B cell (primary cell): ENCODE measurements around the gene SLC4A11. TPM values are rescaled to one million over a fixed set of nuclear protein-coding genes. Genes with fewer than 3 reads are reported as not detected.
A peak's percentile ranks its signal among the peaks of the same experiment; 100 is the strongest.

Source experiments
- ATAC-seq: fragments of 200-7000 bp; cut with Tn5 transposase; one replicate; pipeline ENCODE4 v1.10.0; 2021; ENCODE audit warnings: low read depth, mild to moderate bottlenecking, moderate number of reproducible peaks, moderate library complexity
- CTCF ChIA-PET: fragments of 350-600 bp; sonication (Branson Sonifier 250); formaldehyde crosslinking; loops from one replicate; lab custom pipeline; 2021; ENCODE audit warnings: antibody characterized with exemption, inconsistent platforms; lab: Charles Lee
- POLR2A ChIA-PET: fragments of 350-600 bp; sonication (Branson Sonifier 250); formaldehyde crosslinking; loops from one replicate; lab custom pipeline; 2021; ENCODE audit warnings: antibody characterized with exemption; lab: Charles Lee
- DNase-seq: peaks from one replicate; pipeline ENCODE4 v3.0.0; 2013
- H2AFZ ChIP-seq: 2 replicates; pipeline ENCODE4 v1.6.1; 2012; ENCODE audit warnings: mild to moderate bottlenecking, low read depth, low read length; ENCODE audit not compliant: insufficient read depth, poor library complexity, severe bottlenecking
- H3K27ac ChIP-seq, 2 donors: 1 replicate in 1 of 2; 2 replicates in 1 of 2; pipeline ENCODE4 v1.5.1; 2012 to 2013; ENCODE audit warnings: low read length in 2 of 2, mild to moderate bottlenecking in 2 of 2, moderate library complexity in 1 of 2
- H3K27me3 ChIP-seq, 4 experiments: fragments of 200-600 bp in 1 of 4; sonication (generic) in 1 of 4; replicated peaks in 1 of 4; 1 replicate in 2 of 4; 2 replicates in 2 of 4; pipeline versions ENCODE4 v1.6.1 to v1.7.0; 2013 to 2016; ENCODE audit warnings: low read length in 3 of 4, mild to moderate bottlenecking in 2 of 4, mixed read lengths in 1 of 4, moderate library complexity in 1 of 4; ENCODE audit not compliant: insufficient read depth in 4 of 4, control insufficient read depth in 3 of 4; ENCODE audit errors: control extremely low read depth in 1 of 4
- H3K36me3 ChIP-seq, 2 experiments: replicated peaks in 1 of 2; 1 replicate in 1 of 2; 2 replicates in 1 of 2; pipeline versions ENCODE4 v1.6.1 to v1.7.1; 2013; ENCODE audit warnings: low read length in 1 of 2; ENCODE audit not compliant: insufficient read depth in 2 of 2, control insufficient read depth in 1 of 2; ENCODE audit errors: control extremely low read depth in 1 of 2, extremely low read depth in 1 of 2
- H3K4me1 ChIP-seq, 2 donors: fragments of 200-600 bp in 1 of 2; sonication (generic) in 1 of 2; 1 replicate in 1 of 2; 2 replicates in 1 of 2; pipeline versions ENCODE4 v1.5.1 to v1.6.1; 2013 to 2017; ENCODE audit warnings: low read length in 2 of 2; ENCODE audit not compliant: control insufficient read depth in 2 of 2, insufficient read depth in 2 of 2
- H3K4me2 ChIP-seq: replicated peaks from 2 replicates; pipeline ENCODE3; 2012; ENCODE audit warnings: mild to moderate bottlenecking, low read depth, low read length; ENCODE audit not compliant: poor library complexity, severe bottlenecking
- H3K4me3 ChIP-seq, 5 experiments: fragments of 200-600 bp in 1 of 5; sonication (generic) in 1 of 5; 1 replicate in 3 of 5; 2 replicates in 2 of 5; pipeline versions ENCODE4 v1.5.1 to v1.7.0; 2011 to 2016; ENCODE audit warnings: low read length in 4 of 5, mild to moderate bottlenecking in 4 of 5, low read depth in 2 of 5, control low read depth in 1 of 5, moderate library complexity in 1 of 5; ENCODE audit not compliant: insufficient read depth in 1 of 5; ENCODE audit errors: control extremely low read depth in 1 of 5, extremely low read depth in 1 of 5
- H3K79me2 ChIP-seq: fragments of 200-600 bp; sonication (generic); one replicate; pipeline ENCODE4 v1.6.0; 2016; ENCODE audit warnings: low read length; ENCODE audit not compliant: control insufficient read depth, insufficient read depth
- H3K9ac ChIP-seq: fragments of 200-600 bp; sonication (generic); 2 replicates; pipeline ENCODE4 v1.6.1; 2017; ENCODE audit warnings: mild to moderate bottlenecking, low read length, moderate library complexity
- H3K9me3 ChIP-seq, 3 donors: one replicate each; pipeline versions ENCODE4 v1.6.1 to v1.7.1; 2013; ENCODE audit warnings: low read length in 2 of 3; ENCODE audit not compliant: control insufficient read depth in 2 of 3, insufficient read depth in 1 of 3; ENCODE audit errors: control extremely low read depth in 1 of 3
- H4K20me1 ChIP-seq: 2 replicates; pipeline ENCODE4 v1.6.0; 2012; ENCODE audit warnings: mild to moderate bottlenecking, low read length; ENCODE audit not compliant: insufficient read depth, control insufficient read depth, poor library complexity, severe bottlenecking
- H3K27ac Mint-ChIP-seq: one replicate; pipeline ENCODE4 v1.8.0; 2021; ENCODE audit warnings: mixed read lengths
- H3K27me3 Mint-ChIP-seq: one replicate; pipeline ENCODE4 v1.8.0; 2021; ENCODE audit warnings: mixed read lengths
- H3K4me1 Mint-ChIP-seq: one replicate; pipeline ENCODE4 v1.8.0; 2021; ENCODE audit warnings: mixed read lengths
- H3K4me3 Mint-ChIP-seq: one replicate; pipeline ENCODE4 v1.8.0; 2021; ENCODE audit warnings: mixed read lengths
- H3K9me3 Mint-ChIP-seq: one replicate; pipeline ENCODE4 v1.8.0; 2022; ENCODE audit warnings: mixed read lengths; ENCODE audit not compliant: insufficient read depth
- EZH2 ChIP-seq: IDR thresholded peaks from 2 replicates; pipeline ENCODE4 v1.6.1; 2012; ENCODE audit warnings: borderline replicate concordance, low read depth, mild to moderate bottlenecking, moderate library complexity, low read length; ENCODE audit not compliant: insufficient read depth, poor library complexity, severe bottlenecking
- WGBS: methylation state at CpG from one replicate; pipeline ENCODE4 v1.1.5; 2013; ENCODE audit warnings: missing lambda C conversion rate; ENCODE audit not compliant: insufficient coverage; 5-methylcytosine and 5-hydroxymethylcytosine counted together
- intact Hi-C: fragments of 100-400 bp; cut with micrococcal nuclease; formaldehyde crosslinking; loops from one replicate; pipeline ENCODE4 v1.10.0; 2022
- polyA plus RNA-seq: library from polyadenylated mRNA; depleted of rRNA; stranded (reverse); fragments of >200 nt; gene quantifications from 2 replicates; pipeline ENCODE4 v1.2.3, GENCODE V29; 2012
- total RNA-seq, 2 donors: library from RNA; stranded (reverse); fragments of 120-200 nt in 1 of 2; gene quantifications; 1 replicate in 1 of 2; 2 replicates in 1 of 2; pipeline versions ENCODE4 v1.2.3 to v1.2.4, GENCODE V29; 2013 to 2022
- TF ChIP-seq, protein P1 (sequence below): fragments of 200-600 bp; IDR thresholded peaks from one replicate; pipeline ENCODE4 v1.8.0; 2022; ENCODE audit warnings: antibody characterized with exemption, mild to moderate bottlenecking

SLC4A11 gene
- total and polyA plus RNA-seq, 2 donors (not counting 1 experiment from before 2014, with no cell fraction given) = 0.85 to 1.6 TPM

DNA sequence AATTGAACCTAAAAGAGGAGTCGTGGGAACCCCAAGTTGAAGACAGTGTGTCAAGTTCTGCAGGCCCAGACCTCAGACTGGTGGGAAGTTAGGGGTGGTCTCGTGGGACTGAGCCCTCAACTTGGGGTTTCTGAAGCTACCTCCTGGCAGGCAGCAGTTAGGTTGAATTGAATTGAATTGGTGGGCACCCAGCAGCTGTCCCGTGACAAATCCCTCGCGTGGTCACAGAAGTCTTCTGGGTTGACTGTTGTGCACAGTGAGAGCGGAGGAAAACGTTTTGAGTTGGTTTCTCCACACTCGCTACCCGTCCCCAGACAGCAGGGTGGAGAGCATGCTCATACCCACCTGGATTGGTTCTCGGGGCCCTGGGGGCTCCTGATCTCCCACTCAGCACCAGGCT, 12.9 kb downstream of the SLC4A11 start:
- H3K4me3 Mint-ChIP-seq = no peak overlapping the region
- no peak overlapping the region for H3K4me2 ChIP-seq

DNA sequence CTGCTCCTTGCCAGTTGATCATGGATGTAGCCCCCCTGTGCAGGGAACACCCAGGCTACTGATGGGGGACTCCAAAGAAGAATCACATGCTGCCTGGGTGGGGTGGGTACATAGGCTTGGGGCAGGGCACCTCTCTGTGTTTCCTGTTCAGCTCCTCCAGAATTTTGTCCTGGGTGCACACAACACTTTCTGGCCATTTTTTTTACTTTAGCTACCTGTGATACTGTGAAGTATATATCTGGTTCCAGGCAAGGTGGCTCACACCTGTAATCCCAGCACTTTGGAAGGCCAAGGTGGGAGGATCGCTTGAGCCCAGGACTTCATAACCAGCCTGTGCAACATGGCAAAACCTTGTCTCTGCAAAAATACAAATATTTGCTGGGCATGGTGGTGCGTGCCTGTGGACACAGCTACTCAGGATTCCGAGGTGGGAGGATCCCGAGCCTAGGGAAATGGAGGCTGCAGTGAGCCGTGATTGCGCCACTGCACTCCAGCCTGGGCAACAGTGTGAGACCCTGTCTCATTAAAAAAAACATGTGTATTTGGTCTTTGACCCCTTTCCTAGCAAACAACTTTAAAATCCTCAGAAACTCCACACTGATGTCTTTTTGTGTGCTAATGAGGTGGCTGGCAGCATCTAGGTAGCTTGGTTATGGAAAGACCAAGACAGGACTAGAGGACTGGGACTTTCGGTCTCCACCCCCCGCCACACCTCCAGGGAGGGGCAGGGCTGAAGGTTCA, 14.1 kb downstream of the SLC4A11 start:
- H3K27ac Mint-ChIP-seq = peak overlapping the region; percentile 67
- TF ChIP-seq, protein P1, sequence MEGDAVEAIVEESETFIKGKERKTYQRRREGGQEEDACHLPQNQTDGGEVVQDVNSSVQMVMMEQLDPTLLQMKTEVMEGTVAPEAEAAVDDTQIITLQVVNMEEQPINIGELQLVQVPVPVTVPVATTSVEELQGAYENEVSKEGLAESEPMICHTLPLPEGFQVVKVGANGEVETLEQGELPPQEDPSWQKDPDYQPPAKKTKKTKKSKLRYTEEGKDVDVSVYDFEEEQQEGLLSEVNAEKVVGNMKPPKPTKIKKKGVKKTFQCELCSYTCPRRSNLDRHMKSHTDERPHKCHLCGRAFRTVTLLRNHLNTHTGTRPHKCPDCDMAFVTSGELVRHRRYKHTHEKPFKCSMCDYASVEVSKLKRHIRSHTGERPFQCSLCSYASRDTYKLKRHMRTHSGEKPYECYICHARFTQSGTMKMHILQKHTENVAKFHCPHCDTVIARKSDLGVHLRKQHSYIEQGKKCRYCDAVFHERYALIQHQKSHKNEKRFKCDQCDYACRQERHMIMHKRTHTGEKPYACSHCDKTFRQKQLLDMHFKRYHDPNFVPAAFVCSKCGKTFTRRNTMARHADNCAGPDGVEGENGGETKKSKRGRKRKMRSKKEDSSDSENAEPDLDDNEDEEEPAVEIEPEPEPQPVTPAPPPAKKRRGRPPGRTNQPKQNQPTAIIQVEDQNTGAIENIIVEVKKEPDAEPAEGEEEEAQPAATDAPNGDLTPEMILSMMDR = no peak
- no peak for TF ChIP-seq EZH2
- no peaks in the 10 kb centered on the region for H3K27me3 ChIP-seq
- no peak overlapping the region for H3K27ac ChIP-seq
- H2AFZ ChIP-seq = no peak overlapping the region
- H3K4me3 Mint-ChIP-seq = no peak overlapping the region
- intact Hi-C loops = no loop called here
- POLR2A ChIA-PET = interaction anchor here (0.8 to 2.5 kb wide), 2 partner anchors 14 to 15 kb away, joined by 3 to 9 read pairs; partner anchors contain the start of gene ITPA
- peaks cover 20 to 27% of the 10 kb centered on the region in 2 donors for H3K4me1 ChIP-seq
- CTCF ChIA-PET = no interaction called here
- ATAC-seq (no peak), DNase-seq (no peak)
- H3K27me3 Mint-ChIP-seq = no peaks in the 10 kb centered on the region
- no peak overlapping the region for H3K4me3 ChIP-seq
- H3K36me3 ChIP-seq = peaks cover 0 to 13% of the 10 kb centered on the region in 2 experiments
- no peak overlapping the region for H3K4me2 ChIP-seq
- no peaks in the 10 kb centered on the region for H4K20me1 ChIP-seq
- peaks cover 26% of the 10 kb centered on the region for H3K4me1 Mint-ChIP-seq
- no peaks in the 10 kb centered on the region for H3K79me2 ChIP-seq
- no peak overlapping the region for H3K9ac ChIP-seq
- H3K9me3 ChIP-seq = no peaks in the 10 kb centered on the region
- no peaks in the 10 kb centered on the region for H3K9me3 Mint-ChIP-seq
- 98% methylated on average over 4 of the region's 8 CpGs for WGBS

More for the DNA sequence above, 12.9 kb downstream of the SLC4A11 start:
- intact Hi-C loops = no loop called here
- H3K27ac ChIP-seq = no peak overlapping the region
- H3K36me3 ChIP-seq = peaks cover 0 to 8% of the 10 kb centered on the region in 2 experiments
- DNase-seq (no peak), ATAC-seq (no peak)
- H3K79me2 ChIP-seq = no peaks in the 10 kb centered on the region
- H4K20me1 ChIP-seq = no peaks in the 10 kb centered on the region
- ChIA-PET CTCF (interaction anchor here (1.3 kb wide), 1 partner anchor 14 kb away, joined by 4 read pairs; the partner anchor contains the start of gene SLC4A11), POLR2A (no interaction called here)
- H3K9me3 ChIP-seq = no peaks in the 10 kb centered on the region
- Mint-ChIP-seq H3K4me1 (peaks cover 25% of the 10 kb centered on the region), H3K27ac (no peak overlapping the region), H3K9me3 (no peaks in the 10 kb centered on the region), H3K27me3 (no peaks in the 10 kb centered on the region)
- no peak overlapping the region for H3K9ac ChIP-seq
- no peak overlapping the region for H2AFZ ChIP-seq
- 43% methylated on average over 10 of the region's 10 CpGs for WGBS
- peaks cover 20 to 27% of the 10 kb centered on the region in 2 donors for H3K4me1 ChIP-seq
- TF ChIP-seq, protein P1 = no peak
- no peak for TF ChIP-seq EZH2
- H3K4me3 ChIP-seq = no peak overlapping the region
- no peaks in the 10 kb centered on the region for H3K27me3 ChIP-seq
